OCI-LY1 (cell line): ENCODE data around the gene PCDH19.

Experiments used
- EZH2 ChIP-seq: fragments of 200-600 bp; sonication (generic), shearing (Covaris generic); IDR thresholded peaks from 2 replicates; pipeline ENCODE4 v1.8.0; 2017; ENCODE audit warnings: borderline replicate concordance, mixed run types, mild to moderate bottlenecking, antibody characterized with exemption, low read length, moderate library complexity, mixed read lengths
- TF ChIP-seq, protein P1 (sequence below): fragments of 200-600 bp; sonication (generic), shearing (Covaris generic); IDR thresholded peaks from 2 replicates; pipeline ENCODE4 v1.5.1; 2017; ENCODE audit warnings: mild to moderate bottlenecking, antibody characterized with exemption, low read length, moderate library complexity, mixed read lengths

GRCh38 chrX:100411802-100412715, 2.0 kb upstream of the PCDH19 start:
- TF ChIP-seq, protein P1, sequence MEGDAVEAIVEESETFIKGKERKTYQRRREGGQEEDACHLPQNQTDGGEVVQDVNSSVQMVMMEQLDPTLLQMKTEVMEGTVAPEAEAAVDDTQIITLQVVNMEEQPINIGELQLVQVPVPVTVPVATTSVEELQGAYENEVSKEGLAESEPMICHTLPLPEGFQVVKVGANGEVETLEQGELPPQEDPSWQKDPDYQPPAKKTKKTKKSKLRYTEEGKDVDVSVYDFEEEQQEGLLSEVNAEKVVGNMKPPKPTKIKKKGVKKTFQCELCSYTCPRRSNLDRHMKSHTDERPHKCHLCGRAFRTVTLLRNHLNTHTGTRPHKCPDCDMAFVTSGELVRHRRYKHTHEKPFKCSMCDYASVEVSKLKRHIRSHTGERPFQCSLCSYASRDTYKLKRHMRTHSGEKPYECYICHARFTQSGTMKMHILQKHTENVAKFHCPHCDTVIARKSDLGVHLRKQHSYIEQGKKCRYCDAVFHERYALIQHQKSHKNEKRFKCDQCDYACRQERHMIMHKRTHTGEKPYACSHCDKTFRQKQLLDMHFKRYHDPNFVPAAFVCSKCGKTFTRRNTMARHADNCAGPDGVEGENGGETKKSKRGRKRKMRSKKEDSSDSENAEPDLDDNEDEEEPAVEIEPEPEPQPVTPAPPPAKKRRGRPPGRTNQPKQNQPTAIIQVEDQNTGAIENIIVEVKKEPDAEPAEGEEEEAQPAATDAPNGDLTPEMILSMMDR = no peak
- TF ChIP-seq EZH2 = no peak
